WTC11 (cell line): ENCODE data around the gene DDX39B. TPM values are rescaled to one million over a fixed set of nuclear protein-coding genes. Genes with fewer than 3 reads are reported as not detected.
"Not testable (repeated sequence)": the region's sequence is repeated elsewhere in the genome, so short reads cannot be mapped to it uniquely, and the experiment has no call there.

Experiments
- ATAC-seq: fragments of 200-7000 bp; cut with Tn5 transposase; 2 replicates; pipeline ENCODE4 v1.10.0; 2021; ENCODE audit warnings: mild to moderate bottlenecking, moderate library complexity
- CTCF ChIA-PET: fragments of 300-600 bp; sonication (Branson Sonifier 250); formaldehyde crosslinking; loops from one replicate; lab custom pipeline; 2021; ENCODE audit warnings: antibody characterized with exemption; lab: Charles Lee
- POLR2A ChIA-PET: fragments of 350-600 bp; sonication (Branson Sonifier 250); formaldehyde crosslinking; loops from one replicate; lab custom pipeline; 2021; ENCODE audit warnings: antibody characterized with exemption; lab: Charles Lee
- DNase-seq: peaks from one replicate; pipeline ENCODE4 v3.0.0; 2021; ENCODE audit warnings: low spot score
- H3K27ac Mint-ChIP-seq: 2 replicates; pipeline ENCODE4 v1.8.0; 2021; ENCODE audit warnings: mixed read lengths
- H3K27me3 Mint-ChIP-seq: 2 replicates; pipeline ENCODE4 v1.8.0; 2021; ENCODE audit warnings: low read depth, mild to moderate bottlenecking, moderate library complexity, mixed read lengths
- H3K36me3 Mint-ChIP-seq: 2 replicates; pipeline ENCODE4 v1.8.0; 2021; ENCODE audit warnings: mixed read lengths
- H3K4me1 Mint-ChIP-seq: 2 replicates; pipeline ENCODE4 v1.8.0; 2022; ENCODE audit warnings: mixed read lengths
- H3K4me3 Mint-ChIP-seq: 2 replicates; pipeline ENCODE4 v1.8.0; 2021; ENCODE audit warnings: mild to moderate bottlenecking, moderate library complexity, mixed read lengths
- H3K9me3 Mint-ChIP-seq: 2 replicates; pipeline ENCODE4 v1.8.0; 2021; ENCODE audit warnings: mixed read lengths
- AR ChIP-seq: fragments of 250-450 bp; sonication (Bioruptor Pico); IDR thresholded peaks from 2 replicates; pipeline ENCODE4 v1.9.0; 2021; ENCODE audit warnings: mild to moderate bottlenecking
- ARID4B ChIP-seq: sonication (generic); formaldehyde crosslinking; IDR thresholded peaks from 2 replicates; pipeline ENCODE4 v1.8.0; 2023; ENCODE audit warnings: missing genetic modification reagents, mild to moderate bottlenecking, borderline replicate concordance
- CDX4 ChIP-seq: fragments of 250-450 bp; sonication (Bioruptor Pico); IDR thresholded peaks from 2 replicates; pipeline ENCODE4 v1.9.0; 2021; ENCODE audit warnings: moderate library complexity, mild to moderate bottlenecking, inconsistent platforms, borderline replicate concordance
- HMGXB4 ChIP-seq: sonication (generic); formaldehyde crosslinking; IDR thresholded peaks from 2 replicates; pipeline ENCODE4 v1.8.1; 2023; ENCODE audit warnings: mild to moderate bottlenecking, moderate library complexity, missing genetic modification reagents
- JAZF1 ChIP-seq: fragments of 250-450 bp; sonication (Bioruptor Pico); IDR thresholded peaks from 2 replicates; pipeline ENCODE4 v1.9.0; 2021; ENCODE audit warnings: moderate library complexity, mild to moderate bottlenecking, inconsistent platforms
- MAX ChIP-seq: sonication (generic); formaldehyde crosslinking; IDR thresholded peaks from 2 replicates; pipeline ENCODE4 v1.8.0; 2022; ENCODE audit warnings: mild to moderate bottlenecking, missing genetic modification reagents
- NFATC4 ChIP-seq: fragments of 250-450 bp; sonication (Bioruptor Pico); IDR thresholded peaks from 2 replicates; pipeline ENCODE4 v1.9.0; 2021; ENCODE audit warnings: mild to moderate bottlenecking
- NFYB ChIP-seq: sonication (generic); formaldehyde crosslinking; conservative IDR thresholded peaks from 2 replicates; pipeline ENCODE4 v1.8.0; 2022; ENCODE audit warnings: low read depth, missing genetic modification reagents
- NR3C1 ChIP-seq: sonication (generic); formaldehyde crosslinking; conservative IDR thresholded peaks from 2 replicates; pipeline ENCODE4 v1.8.1; 2023; ENCODE audit warnings: low read depth, mild to moderate bottlenecking, missing genetic modification reagents
- RELA ChIP-seq: sonication (generic); formaldehyde crosslinking; IDR thresholded peaks from 2 replicates; pipeline ENCODE4 v1.8.1; 2022; ENCODE audit warnings: missing genetic modification reagents, mild to moderate bottlenecking, borderline replicate concordance
- SMAD3 ChIP-seq: sonication (generic); formaldehyde crosslinking; IDR thresholded peaks from 2 replicates; pipeline ENCODE4 v1.8.0; 2022; ENCODE audit warnings: missing genetic modification reagents, mild to moderate bottlenecking, borderline replicate concordance
- SP1 ChIP-seq: sonication (generic); formaldehyde crosslinking; conservative IDR thresholded peaks from 2 replicates; pipeline ENCODE4 v1.8.1; 2022; ENCODE audit warnings: missing genetic modification reagents
- STAT6 ChIP-seq: sonication (generic); formaldehyde crosslinking; conservative IDR thresholded peaks from 2 replicates; pipeline ENCODE4 v1.8.1; 2023; ENCODE audit warnings: mild to moderate bottlenecking, low read depth, missing genetic modification reagents, moderate library complexity
- USF1 ChIP-seq: sonication (generic); formaldehyde crosslinking; IDR thresholded peaks from 2 replicates; pipeline ENCODE4 v1.8.0; 2022; ENCODE audit warnings: mild to moderate bottlenecking, missing genetic modification reagents
- ZMAT4 ChIP-seq: fragments of 250-450 bp; sonication (Bioruptor Pico); IDR thresholded peaks from 2 replicates; pipeline ENCODE4 v1.9.0; 2021; ENCODE audit warnings: mild to moderate bottlenecking
- total RNA-seq: library from RNA; stranded (reverse); gene quantifications from 3 replicates; pipeline ENCODE4 v1.2.3, GENCODE V29; 2021

Gene DDX39B
- total RNA-seq, 1 experiment from 2014 or later, result 712 TPM

- TF ChIP-seq AR (CRISPR knock-in tag) (no peak), NR3C1 (no peak), SMAD3 (CRISPR knock-in tag) (no peak), JAZF1 (CRISPR knock-in tag) (no peak), MAX (CRISPR knock-in tag) (no peak), RELA (no peak), SP1 (CRISPR knock-in tag) (no peak), USF1 (CRISPR knock-in tag) (no peak), NFATC4 (CRISPR knock-in tag) (no peak), ZMAT4 (no peak), NFYB (CRISPR knock-in tag) (no peak), STAT6 (no peak), HMGXB4 (CRISPR knock-in tag) (no peak), ARID4B (CRISPR knock-in tag) (no peak), CDX4 (no peak)
- ATAC-seq (no peak), DNase-seq (no peak)
- Mint-ChIP-seq H3K36me3 (peaks cover 15% of the 10 kb centered on the region), H3K27ac (no peak overlapping the region), H3K27me3 (peaks cover 6% of the 10 kb centered on the region), H3K4me1 (peaks cover 29% of the 10 kb centered on the region), H3K9me3 (no peaks in the 10 kb centered on the region), H3K4me3 (no peak overlapping the region)
- ChIA-PET POLR2A (no interaction called here), CTCF (no interaction called here)
These were observed 39.2 kb downstream of the DDX39B start for GRCh38 chr6:31502586-31502985.

- ATAC-seq, H3K27ac Mint-ChIP-seq, POLR2A ChIA-PET, DNase-seq, H3K9me3 Mint-ChIP-seq, H3K36me3 Mint-ChIP-seq: not testable (repeated sequence)
- CTCF ChIA-PET, result interaction anchor here (1.4 kb wide), 1 partner anchor 81 kb away, joined by 9 read pairs; no protein-coding TSS in a partner anchor
- Mint-ChIP-seq H3K27me3 (peaks cover 28% of the 10 kb centered on the region), H3K4me3 (peak overlapping the region; percentile 100), H3K4me1 (peaks cover 47% of the 10 kb centered on the region)
These were observed 42.2 kb downstream of the DDX39B start for GRCh38 chr6:31499648-31500047.
